VCaP (cell line): ENCODE results near the gene RAB36.

Experiments used
- H3K27ac ChIP-seq: fragments of 450-650 bp; 2 replicates; pipeline ENCODE4 v1.5.1; 2017
- TF ChIP-seq, protein P1 (sequence below): fragments of 450-650 bp; conservative IDR thresholded peaks from 2 replicates; pipeline ENCODE4 v1.5.1; 2017; ENCODE audit warnings: mild to moderate bottlenecking, moderate library complexity

Gene RAB36

GRCh38 chr22:23110190-23110921 is 34.9 kb upstream of the RAB36 start:
- TF ChIP-seq, protein P1, sequence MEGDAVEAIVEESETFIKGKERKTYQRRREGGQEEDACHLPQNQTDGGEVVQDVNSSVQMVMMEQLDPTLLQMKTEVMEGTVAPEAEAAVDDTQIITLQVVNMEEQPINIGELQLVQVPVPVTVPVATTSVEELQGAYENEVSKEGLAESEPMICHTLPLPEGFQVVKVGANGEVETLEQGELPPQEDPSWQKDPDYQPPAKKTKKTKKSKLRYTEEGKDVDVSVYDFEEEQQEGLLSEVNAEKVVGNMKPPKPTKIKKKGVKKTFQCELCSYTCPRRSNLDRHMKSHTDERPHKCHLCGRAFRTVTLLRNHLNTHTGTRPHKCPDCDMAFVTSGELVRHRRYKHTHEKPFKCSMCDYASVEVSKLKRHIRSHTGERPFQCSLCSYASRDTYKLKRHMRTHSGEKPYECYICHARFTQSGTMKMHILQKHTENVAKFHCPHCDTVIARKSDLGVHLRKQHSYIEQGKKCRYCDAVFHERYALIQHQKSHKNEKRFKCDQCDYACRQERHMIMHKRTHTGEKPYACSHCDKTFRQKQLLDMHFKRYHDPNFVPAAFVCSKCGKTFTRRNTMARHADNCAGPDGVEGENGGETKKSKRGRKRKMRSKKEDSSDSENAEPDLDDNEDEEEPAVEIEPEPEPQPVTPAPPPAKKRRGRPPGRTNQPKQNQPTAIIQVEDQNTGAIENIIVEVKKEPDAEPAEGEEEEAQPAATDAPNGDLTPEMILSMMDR = no peak
- no peak overlapping the region for H3K27ac ChIP-seq

DNA sequence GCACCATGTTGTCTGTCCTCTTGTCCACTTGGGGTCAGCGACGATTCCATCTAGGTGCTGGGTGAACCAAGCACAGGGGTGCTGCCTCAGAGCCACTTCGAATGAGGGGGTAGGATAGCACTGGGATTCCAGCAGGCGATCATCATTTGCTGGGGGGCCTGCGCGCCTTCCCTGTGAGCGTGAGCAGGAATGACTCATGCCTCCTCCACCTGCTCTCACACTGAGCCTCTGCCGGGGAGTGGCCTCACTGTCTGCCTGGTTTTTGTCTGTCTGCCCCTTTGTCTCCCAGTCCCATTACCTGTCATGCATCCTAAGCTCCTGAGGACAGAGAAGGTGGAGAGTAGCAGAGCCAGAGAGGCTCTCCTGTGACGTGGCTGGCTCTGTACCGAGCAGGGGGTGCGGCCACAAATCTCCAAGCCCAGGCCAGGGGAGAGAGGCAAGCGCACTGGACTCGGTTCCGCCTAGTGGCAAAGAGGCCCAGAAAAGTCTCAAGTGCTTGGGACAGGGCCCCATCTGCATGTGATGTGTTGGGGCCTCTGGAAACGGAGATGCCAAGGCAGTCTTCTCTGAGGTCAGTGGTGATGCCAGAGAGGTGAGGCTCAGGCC is 34.3 kb upstream of the RAB36 start:
- TF ChIP-seq, protein P1 = no peak
- H3K27ac ChIP-seq = no peak overlapping the region

DNA sequence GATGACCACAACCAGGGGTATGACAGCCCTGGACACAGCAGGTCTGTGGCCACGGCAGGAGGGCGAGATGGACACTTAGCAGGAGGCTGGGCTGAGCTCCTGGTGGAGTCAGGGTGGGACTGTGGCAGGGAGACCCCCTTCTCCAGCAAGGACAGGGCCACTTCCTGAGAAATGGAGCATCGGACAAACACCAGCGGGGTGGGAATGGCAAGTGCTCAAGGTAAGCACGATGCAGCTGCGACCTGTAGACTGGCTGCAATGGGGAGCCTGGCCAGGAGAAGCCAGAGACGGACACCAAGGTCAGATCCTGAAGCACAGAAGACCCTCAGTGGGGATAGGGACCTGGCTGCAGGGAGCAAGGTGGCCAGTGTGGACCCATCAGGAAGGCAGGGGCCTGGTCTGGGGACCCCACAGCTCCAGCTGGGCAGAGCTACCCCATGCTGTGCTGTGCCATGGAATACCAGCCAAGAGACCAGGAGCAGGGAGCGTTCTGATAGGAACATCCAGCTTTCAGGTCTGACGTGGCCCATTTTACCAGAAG is 32.7 kb upstream of the RAB36 start:
- TF ChIP-seq, protein P1 = no peak
- no peak overlapping the region for H3K27ac ChIP-seq

GRCh38 chr22:23113067-23113846 is 32.0 kb upstream of the RAB36 start:
- H3K27ac ChIP-seq = no peak overlapping the region
- TF ChIP-seq, protein P1 = no peak

- TF ChIP-seq, protein P1 = no peak
- H3K27ac ChIP-seq = no peak overlapping the region
Observed at GRCh38 chr22:23113847-23114720, 31.2 kb upstream of the RAB36 start.

DNA sequence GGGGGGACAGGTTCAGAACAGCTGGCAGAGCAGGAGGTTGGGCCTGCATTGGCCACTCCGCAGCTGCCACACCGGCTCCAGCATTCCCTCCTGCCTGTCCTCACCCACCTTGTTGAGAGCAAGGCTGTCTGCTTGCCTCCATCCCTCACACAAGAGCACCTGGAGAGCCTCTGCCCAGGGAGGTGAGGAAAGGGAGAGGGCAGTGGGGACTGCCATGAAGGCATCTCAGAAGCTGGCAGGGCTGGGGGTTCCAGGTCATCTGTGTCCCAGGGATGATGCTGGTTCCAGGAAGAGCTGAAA is 30.6 kb upstream of the RAB36 start:
- no peak overlapping the region for H3K27ac ChIP-seq
- TF ChIP-seq, protein P1 = no peak
